Ovary (tissue), 3 donors: ENCODE data around the gene ENTPD1.

ENCODE experiments used
- CTCF ChIP-seq, 3 donors: fragments of 450-650 bp in 2 of 3; fragments of 200-600 bp in 1 of 3; IDR thresholded peaks; one replicate each; pipeline versions ENCODE4 v1.5.1 to v1.8.0; 2016 to 2022; ENCODE audit warnings: antibody characterized with exemption in 3 of 3, mild to moderate bottlenecking in 1 of 3
- EP300 ChIP-seq: sonication (generic); formaldehyde crosslinking; IDR thresholded peaks from one replicate; pipeline ENCODE4 v1.6.1; 2017; ENCODE audit warnings: antibody characterized with exemption
- POLR2A ChIP-seq: fragments of 450-650 bp; IDR thresholded peaks from one replicate; pipeline ENCODE4 v1.6.1; 2017; ENCODE audit warnings: antibody characterized with exemption, mild to moderate bottlenecking, moderate library complexity
- donor health status: DM: no; HTN: no; CAD: no.

- TF ChIP-seq CTCF (IDR thresholded peaks at IDR 0.05) = no peak
- TF ChIP-seq EP300 = no peak
- no peak for TF ChIP-seq POLR2A
Observed at GRCh38 chr10:95831076-95831475, 75.1 kb downstream of the ENTPD1 start.
